ENCODE data around the gene PLEKHO1. TPM values are rescaled to one million over a fixed set of nuclear protein-coding genes. Genes with fewer than 3 reads are reported as not detected.
"Not testable (repeated sequence)": the region's sequence is repeated elsewhere in the genome, so short reads cannot be mapped to it uniquely, and the experiment has no call there.

PLEKHO1 gene
- total RNA-seq, 2 donors from 2014 or later: 21.9 to 42.7 TPM

DNA sequence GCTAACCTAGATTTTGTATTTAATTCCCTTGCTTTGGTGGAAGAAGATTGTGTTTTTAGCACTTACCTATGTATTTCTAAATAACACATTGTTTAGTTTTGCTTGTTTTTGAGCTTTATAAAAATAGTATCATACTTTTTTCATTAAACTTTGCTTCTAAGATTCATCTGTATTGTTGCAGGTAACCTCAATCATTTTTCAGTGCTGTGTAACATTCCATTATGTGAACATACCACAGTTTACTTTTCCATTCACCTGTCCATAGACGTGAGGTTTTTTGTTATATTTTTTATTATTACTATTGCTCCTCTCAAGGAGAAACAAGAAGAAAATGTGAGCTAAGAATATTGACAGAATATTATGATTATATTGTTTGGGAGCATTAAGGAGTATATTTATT is 15.2 kb upstream of the PLEKHO1 start:
- H3K27me3 Mint-ChIP-seq (ENCODE audit: low read depth): no peaks in the 10 kb centered on the region
- ATAC-seq (replicated peaks in 1 of 2): no peak

GRCh38 chr1:150135400-150135799 is 14.3 kb upstream of the PLEKHO1 start:
- H3K9me3 Mint-ChIP-seq; H3K4me3 Mint-ChIP-seq; DNase-seq; H3K27ac Mint-ChIP-seq; H3K36me3 Mint-ChIP-seq (ENCODE audit: insufficient read depth in 2 of 2); H3K4me1 Mint-ChIP-seq (ENCODE audit: low read depth); H3K27me3 Mint-ChIP-seq (ENCODE audit: low read depth); ATAC-seq (replicated peaks in 1 of 2): not testable (repeated sequence)

More for the DNA sequence above, 15.2 kb upstream of the PLEKHO1 start:
- Mint-ChIP-seq H3K4me3 (no peak overlapping the region), H3K36me3 (ENCODE audit: insufficient read depth in 2 of 2) (no peaks in the 10 kb centered on the region), H3K9me3 (no peaks in the 10 kb centered on the region), H3K27ac (no peak overlapping the region), H3K4me1 (ENCODE audit: low read depth) (no peaks in the 10 kb centered on the region)
- DNase-seq: no peak

DNA sequence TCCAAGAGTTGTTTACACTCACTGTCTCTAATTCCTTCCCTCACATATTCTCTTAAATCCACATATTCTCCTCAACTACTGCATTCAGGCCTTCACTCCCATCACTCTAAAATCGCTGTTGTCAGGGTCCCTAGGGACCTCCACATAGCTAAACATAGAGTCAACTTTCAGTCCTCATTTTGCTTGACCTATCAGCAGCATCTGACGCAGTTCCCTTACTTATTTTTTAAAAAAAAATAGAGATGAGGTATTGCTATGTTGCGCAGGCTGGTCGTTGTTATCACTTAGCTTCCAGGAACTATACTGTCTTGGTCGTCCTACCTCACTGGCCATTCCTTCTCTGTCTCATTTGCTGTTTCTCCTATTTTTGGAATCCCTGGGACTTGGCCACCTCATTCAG is 11.7 kb upstream of the PLEKHO1 start:
- Mint-ChIP-seq H3K9me3 (no peaks in the 10 kb centered on the region), H3K4me3 (no peak overlapping the region), H3K27me3 (ENCODE audit: low read depth) (no peaks in the 10 kb centered on the region), H3K4me1 (ENCODE audit: low read depth) (no peaks in the 10 kb centered on the region), H3K36me3 (ENCODE audit: insufficient read depth in 2 of 2) (no peaks in the 10 kb centered on the region), H3K27ac (no peak overlapping the region)
- DNase-seq: no peak
- ATAC-seq (replicated peaks in 1 of 2): no peak

- Mint-ChIP-seq H3K4me3 (no peak overlapping the region), H3K4me1 (ENCODE audit: low read depth) (peaks cover 16% of the 10 kb centered on the region), H3K36me3 (ENCODE audit: insufficient read depth in 2 of 2) (no peaks in the 10 kb centered on the region), H3K27me3 (ENCODE audit: low read depth) (no peaks in the 10 kb centered on the region), H3K27ac (no peak overlapping the region), H3K9me3 (no peaks in the 10 kb centered on the region)
- DNase-seq (no peak), ATAC-seq (replicated peaks in 1 of 2) (no peak)
Measured at GRCh38 chr1:150141452-150141851, 8.3 kb upstream of the PLEKHO1 start.

DNA sequence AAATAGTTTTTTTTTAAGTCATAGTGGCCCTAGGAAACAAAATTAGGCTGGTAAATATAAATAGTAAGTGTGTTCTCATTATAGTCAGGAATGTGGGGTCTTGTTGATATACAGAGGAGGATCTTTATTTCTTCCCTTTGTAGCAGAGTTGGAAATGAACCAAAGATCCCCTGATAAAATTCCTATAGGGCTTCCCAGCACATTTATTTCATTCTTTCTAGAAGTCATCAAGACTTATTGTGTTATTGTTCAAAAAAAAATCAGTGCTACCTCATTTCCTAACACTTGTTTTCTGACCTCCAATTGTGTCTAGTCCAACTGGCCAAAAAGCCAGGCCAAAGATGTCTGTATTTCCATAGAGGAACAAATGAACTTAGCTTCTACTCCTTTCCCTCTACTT is 7.6 kb upstream of the PLEKHO1 start:
- peaks cover 3% of the 10 kb centered on the region for H3K27me3 Mint-ChIP-seq (ENCODE audit: low read depth)
- no peak for ATAC-seq (replicated peaks in 1 of 2)
- H3K36me3 Mint-ChIP-seq (ENCODE audit: insufficient read depth in 2 of 2): no peaks in the 10 kb centered on the region
- H3K27ac Mint-ChIP-seq: no peak overlapping the region
- no peak overlapping the region for H3K4me3 Mint-ChIP-seq
- DNase-seq: no peak
- H3K4me1 Mint-ChIP-seq (ENCODE audit: low read depth): peaks cover 22% of the 10 kb centered on the region
- H3K9me3 Mint-ChIP-seq: no peaks in the 10 kb centered on the region

- Mint-ChIP-seq H3K27ac (peak overlapping the region; percentile 22), H3K36me3 (ENCODE audit: insufficient read depth in 2 of 2) (no peaks in the 10 kb centered on the region), H3K4me1 (ENCODE audit: low read depth) (peaks cover 43% of the 10 kb centered on the region), H3K9me3 (no peaks in the 10 kb centered on the region), H3K27me3 (ENCODE audit: low read depth) (peaks cover 27% of the 10 kb centered on the region), H3K4me3 (no peak overlapping the region)
- no peak for ATAC-seq (replicated peaks in 1 of 2)
- DNase-seq: no peak
Measured at GRCh38 chr1:150144606-150145005, 5.1 kb upstream of the PLEKHO1 start.

- H3K4me1 Mint-ChIP-seq (ENCODE audit: low read depth): peaks cover 46% of the 10 kb centered on the region
- ATAC-seq (replicated peaks in 1 of 2); H3K27ac Mint-ChIP-seq; H3K4me3 Mint-ChIP-seq; H3K9me3 Mint-ChIP-seq; H3K36me3 Mint-ChIP-seq (ENCODE audit: insufficient read depth in 2 of 2); DNase-seq: not testable (repeated sequence)
- H3K27me3 Mint-ChIP-seq (ENCODE audit: low read depth): peaks cover 27% of the 10 kb centered on the region
Measured at GRCh38 chr1:150146016-150146415, 3.7 kb upstream of the PLEKHO1 start.

DNA sequence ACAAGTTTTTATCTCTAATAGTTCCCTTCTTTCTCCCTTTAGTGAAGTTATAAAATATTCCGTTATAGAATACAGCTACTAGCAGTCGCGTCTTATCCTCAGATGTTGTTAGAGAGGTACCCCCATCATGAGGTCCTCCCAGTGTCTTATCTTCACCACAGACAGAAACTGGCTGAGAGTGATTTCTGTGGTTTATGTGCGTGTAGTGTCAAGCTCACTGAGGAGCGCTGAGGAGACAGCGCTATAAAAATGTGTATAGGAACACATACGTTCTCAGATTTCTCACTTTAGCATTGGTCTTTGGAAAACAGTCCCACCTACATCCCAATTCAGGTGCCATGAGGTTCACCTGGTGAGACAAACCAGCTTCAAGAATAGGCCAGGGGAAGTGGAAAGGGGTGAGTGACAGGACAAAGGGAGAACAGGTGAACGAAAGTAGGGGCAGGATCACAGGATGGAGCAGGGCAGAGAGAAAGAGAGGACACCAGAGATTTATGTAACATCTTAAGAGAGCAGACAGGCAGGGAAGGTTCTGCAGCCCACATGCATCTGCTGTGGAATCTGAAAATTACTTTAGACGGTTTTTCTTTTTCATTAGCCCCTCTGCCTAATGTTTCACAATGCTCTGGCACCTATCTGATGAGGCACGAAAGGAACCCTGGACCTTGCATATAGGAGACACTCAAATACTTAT is 2.7 kb upstream of the PLEKHO1 start:
- peaks cover 55% of the 10 kb centered on the region for H3K4me1 Mint-ChIP-seq (ENCODE audit: low read depth)
- no peak overlapping the region for H3K27ac Mint-ChIP-seq
- ATAC-seq (replicated peaks in 1 of 2): no peak
- H3K9me3 Mint-ChIP-seq: no peaks in the 10 kb centered on the region
- no peak for DNase-seq
- H3K4me3 Mint-ChIP-seq: peak overlapping the region in 1 of 2 donors; percentile 19
- peaks cover 27% of the 10 kb centered on the region for H3K27me3 Mint-ChIP-seq (ENCODE audit: low read depth)
- H3K36me3 Mint-ChIP-seq (ENCODE audit: insufficient read depth in 2 of 2): peaks cover 3 to 4% of the 10 kb centered on the region in 2 donors

DNA sequence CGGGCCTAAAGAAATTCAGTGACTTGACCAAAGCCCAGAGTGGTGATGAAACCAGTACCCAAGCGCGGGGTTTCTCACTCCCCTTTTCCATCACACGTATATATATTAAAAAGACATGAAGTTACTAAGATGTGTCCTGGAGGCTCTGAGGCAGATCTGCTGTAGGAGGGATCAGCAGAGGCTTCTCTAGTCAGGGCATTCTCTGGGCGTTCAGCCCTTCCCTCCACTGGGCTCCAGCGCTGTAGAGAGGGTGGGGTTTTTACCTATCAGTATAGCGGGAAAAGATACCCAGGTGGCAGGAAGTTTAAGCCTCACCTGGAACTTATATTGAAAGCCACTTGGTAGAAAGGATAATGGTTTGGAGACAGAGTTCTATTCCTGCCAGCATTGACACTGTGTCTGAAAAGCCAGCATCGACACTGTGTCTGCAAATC is 862 bp upstream of the PLEKHO1 start:
- no peak for ATAC-seq (replicated peaks in 1 of 2)
- no peak for DNase-seq
- Mint-ChIP-seq H3K27ac (peak overlapping the region; percentile 80), H3K27me3 (ENCODE audit: low read depth) (peaks cover 27% of the 10 kb centered on the region), H3K4me3 (peak overlapping the region; percentile 84 to 90), H3K9me3 (no peaks in the 10 kb centered on the region), H3K4me1 (ENCODE audit: low read depth) (peaks cover 69% of the 10 kb centered on the region), H3K36me3 (ENCODE audit: insufficient read depth in 2 of 2) (peaks cover 4 to 5% of the 10 kb centered on the region in 2 donors)

- Mint-ChIP-seq H3K27me3 (ENCODE audit: low read depth) (peaks cover 27% of the 10 kb centered on the region), H3K27ac (peak overlapping the region; percentile 93), H3K9me3 (no peaks in the 10 kb centered on the region), H3K4me1 (ENCODE audit: low read depth) (peaks cover 67% of the 10 kb centered on the region), H3K4me3 (peak overlapping the region; percentile 91 to 94), H3K36me3 (ENCODE audit: insufficient read depth in 2 of 2) (peaks cover 4 to 11% of the 10 kb centered on the region in 2 donors)
- ATAC-seq (replicated peaks in 1 of 2) (no peak), DNase-seq (peak; percentile 19 to 47)
Measured at GRCh38 chr1:150150133-150151021, 661 bp downstream of the PLEKHO1 start.

- H3K36me3 Mint-ChIP-seq (ENCODE audit: insufficient read depth in 2 of 2): peaks cover 4 to 14% of the 10 kb centered on the region in 2 donors
- ATAC-seq (replicated peaks in 1 of 2) (peak; percentile 51 to 61), DNase-seq (peak; percentile 64 to 70)
- peaks cover 27% of the 10 kb centered on the region for H3K27me3 Mint-ChIP-seq (ENCODE audit: low read depth)
- H3K4me3 Mint-ChIP-seq: peak overlapping the region; percentile 91 to 94
- no peaks in the 10 kb centered on the region for H3K9me3 Mint-ChIP-seq
- H3K27ac Mint-ChIP-seq: peak overlapping the region; percentile 93
- peaks cover 62% of the 10 kb centered on the region for H3K4me1 Mint-ChIP-seq (ENCODE audit: low read depth)
Measured at GRCh38 chr1:150151291-150152181, 1.8 kb downstream of the PLEKHO1 start.

GRCh38 chr1:150152182-150152536 is 2.4 kb downstream of the PLEKHO1 start:
- Mint-ChIP-seq H3K27ac (peak overlapping the region; percentile 93), H3K4me1 (ENCODE audit: low read depth) (peaks cover 56% of the 10 kb centered on the region)

More at GRCh38 chr1:150152182-150152536, 2.4 kb downstream of the PLEKHO1 start:
- no peak for DNase-seq
- ATAC-seq (replicated peaks in 1 of 2): no peak
- no peaks in the 10 kb centered on the region for H3K9me3 Mint-ChIP-seq
- H3K4me3 Mint-ChIP-seq: peak overlapping the region; percentile 91 to 94
- peaks cover 23% of the 10 kb centered on the region for H3K27me3 Mint-ChIP-seq (ENCODE audit: low read depth)
- peaks cover 4 to 14% of the 10 kb centered on the region in 2 donors for H3K36me3 Mint-ChIP-seq (ENCODE audit: insufficient read depth in 2 of 2)

Measured in activated T-cell treated with anti-CD3 and anti-CD28 coated beads, Interleukin-2, amount 50 U/mL, for 72 hours (primary cell).